Endodermal cell (in vitro differentiated cells): ENCODE measurements around the gene FOXB1. TPM values are rescaled to one million over a fixed set of nuclear protein-coding genes. Genes with fewer than 3 reads are reported as not detected.

Experiments
- DNase-seq: peaks from one replicate; pipeline ENCODE4 v3.0.0-alpha.2; 2017
- H3K27ac ChIP-seq: 2 replicates; pipeline ENCODE4 v1.5.1; 2013; ENCODE audit warnings: mild to moderate bottlenecking, low read depth, low read length, moderate library complexity
- H3K27me3 ChIP-seq: 2 replicates; pipeline ENCODE4 v1.6.1; 2013; ENCODE audit warnings: mild to moderate bottlenecking, low read length, moderate library complexity; ENCODE audit not compliant: insufficient read depth, control insufficient read depth, poor library complexity, severe bottlenecking
- H3K36me3 ChIP-seq: 2 replicates; pipeline ENCODE4 v1.7.0; 2013; ENCODE audit warnings: mild to moderate bottlenecking, low read length, moderate library complexity; ENCODE audit not compliant: control insufficient read depth, insufficient read depth
- H3K4me1 ChIP-seq: one replicate; pipeline ENCODE4 v1.7.0; 2013; ENCODE audit warnings: low read length; ENCODE audit not compliant: control insufficient read depth, insufficient read depth
- H3K4me3 ChIP-seq: 2 replicates; pipeline ENCODE4 v1.5.1; 2013; ENCODE audit warnings: mild to moderate bottlenecking, low read length, moderate library complexity
- H3K9ac ChIP-seq: 2 replicates; pipeline ENCODE4 v1.6.1; 2013; ENCODE audit warnings: mild to moderate bottlenecking, low read length, moderate library complexity; ENCODE audit not compliant: poor library complexity, severe bottlenecking; ENCODE audit errors: extremely low read depth
- H3K9me3 ChIP-seq: 2 replicates; pipeline ENCODE4 v1.6.1; 2013; ENCODE audit warnings: mild to moderate bottlenecking, low read length, moderate library complexity; ENCODE audit not compliant: control insufficient read depth
- H3K27ac Mint-ChIP-seq: 2 replicates; pipeline ENCODE4 v1.8.0; 2020; ENCODE audit warnings: mixed read lengths
- H3K27me3 Mint-ChIP-seq: 2 replicates; pipeline ENCODE4 v1.8.0; 2021; ENCODE audit warnings: mild to moderate bottlenecking, mixed read lengths; ENCODE audit not compliant: insufficient read depth
- H3K36me3 Mint-ChIP-seq: 2 replicates; pipeline ENCODE4 v1.8.0; 2020; ENCODE audit warnings: low read depth, mixed read lengths
- H3K4me1 Mint-ChIP-seq: 2 replicates; pipeline ENCODE4 v1.8.0; 2020; ENCODE audit warnings: mixed read lengths
- H3K4me3 Mint-ChIP-seq: 2 replicates; pipeline ENCODE4 v1.8.0; 2020; ENCODE audit warnings: mild to moderate bottlenecking, moderate library complexity, mixed read lengths
- H3K9me3 Mint-ChIP-seq: 2 replicates; pipeline ENCODE4 v1.8.0; 2020; ENCODE audit warnings: mild to moderate bottlenecking, mixed read lengths
- WGBS, 2 experiments: methylation state at CpG; one replicate each; pipeline versions ENCODE4 v1.1.5 to v1.1.7; 2013; ENCODE audit warnings: missing lambda C conversion rate in 2 of 2, mixed read lengths in 1 of 2; ENCODE audit not compliant: insufficient coverage in 1 of 2, insufficient read length in 1 of 2; 5-methylcytosine and 5-hydroxymethylcytosine counted together
- total RNA-seq, 2 donors: library from RNA; stranded (reverse); fragmentation: NEBNext Ultra II Directional in 1 of 2; extraction: Animal tissue kit (Norgen Biotek cat#: 25700) in 1 of 2; gene quantifications; 2 replicates in 1 of 2; 3 replicates in 1 of 2; pipeline ENCODE4 v1.2.1, GENCODE V29; 2021
- TF ChIP-seq, protein P1 (sequence below): fragments of 200-600 bp; sonication (generic); conservative IDR thresholded peaks from 2 replicates; pipeline ENCODE4 v1.5.0; 2021; ENCODE audit warnings: antibody characterized with exemption, mild to moderate bottlenecking

The FOXB1 gene
- total RNA-seq, 2 donors from 2014 or later = 0.73 TPM; not detected in 1

DNA sequence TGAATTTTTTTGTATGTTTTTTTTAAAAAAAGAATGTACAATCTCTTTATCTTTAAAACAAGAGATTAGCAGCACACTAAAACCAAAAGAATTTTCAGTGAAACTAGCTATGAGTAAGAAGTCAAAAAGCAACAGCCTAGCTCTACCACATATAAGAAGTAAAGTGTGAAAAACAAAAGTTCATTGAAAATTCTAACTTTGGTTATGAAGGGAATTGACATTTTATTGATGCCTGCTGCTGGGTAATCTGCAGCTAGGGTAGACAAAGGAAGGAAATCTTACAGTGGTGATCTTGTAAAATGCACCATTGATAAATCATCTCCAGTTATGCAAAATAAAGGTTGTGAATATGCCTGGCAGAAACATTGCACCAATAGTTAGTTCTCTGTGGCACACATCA lies 37.8 kb upstream of the FOXB1 start:
- H3K9ac ChIP-seq = no peak overlapping the region
- peaks cover 24% of the 10 kb centered on the region for H3K9me3 Mint-ChIP-seq
- H3K27me3 Mint-ChIP-seq = no peaks in the 10 kb centered on the region
- H3K27ac Mint-ChIP-seq = no peak overlapping the region
- H3K4me1 Mint-ChIP-seq = no peaks in the 10 kb centered on the region
- no peak overlapping the region for H3K27ac ChIP-seq
- H3K4me1 ChIP-seq = no peaks in the 10 kb centered on the region
- no peak overlapping the region for H3K4me3 Mint-ChIP-seq
- peaks cover 3% of the 10 kb centered on the region for H3K36me3 Mint-ChIP-seq
- TF ChIP-seq, protein P1, sequence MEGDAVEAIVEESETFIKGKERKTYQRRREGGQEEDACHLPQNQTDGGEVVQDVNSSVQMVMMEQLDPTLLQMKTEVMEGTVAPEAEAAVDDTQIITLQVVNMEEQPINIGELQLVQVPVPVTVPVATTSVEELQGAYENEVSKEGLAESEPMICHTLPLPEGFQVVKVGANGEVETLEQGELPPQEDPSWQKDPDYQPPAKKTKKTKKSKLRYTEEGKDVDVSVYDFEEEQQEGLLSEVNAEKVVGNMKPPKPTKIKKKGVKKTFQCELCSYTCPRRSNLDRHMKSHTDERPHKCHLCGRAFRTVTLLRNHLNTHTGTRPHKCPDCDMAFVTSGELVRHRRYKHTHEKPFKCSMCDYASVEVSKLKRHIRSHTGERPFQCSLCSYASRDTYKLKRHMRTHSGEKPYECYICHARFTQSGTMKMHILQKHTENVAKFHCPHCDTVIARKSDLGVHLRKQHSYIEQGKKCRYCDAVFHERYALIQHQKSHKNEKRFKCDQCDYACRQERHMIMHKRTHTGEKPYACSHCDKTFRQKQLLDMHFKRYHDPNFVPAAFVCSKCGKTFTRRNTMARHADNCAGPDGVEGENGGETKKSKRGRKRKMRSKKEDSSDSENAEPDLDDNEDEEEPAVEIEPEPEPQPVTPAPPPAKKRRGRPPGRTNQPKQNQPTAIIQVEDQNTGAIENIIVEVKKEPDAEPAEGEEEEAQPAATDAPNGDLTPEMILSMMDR = no peak
- no peaks in the 10 kb centered on the region for H3K36me3 ChIP-seq
- no peak overlapping the region for H3K4me3 ChIP-seq
- no peak for DNase-seq
- H3K9me3 ChIP-seq = peaks cover 8% of the 10 kb centered on the region
- H3K27me3 ChIP-seq = no peaks in the 10 kb centered on the region

DNA sequence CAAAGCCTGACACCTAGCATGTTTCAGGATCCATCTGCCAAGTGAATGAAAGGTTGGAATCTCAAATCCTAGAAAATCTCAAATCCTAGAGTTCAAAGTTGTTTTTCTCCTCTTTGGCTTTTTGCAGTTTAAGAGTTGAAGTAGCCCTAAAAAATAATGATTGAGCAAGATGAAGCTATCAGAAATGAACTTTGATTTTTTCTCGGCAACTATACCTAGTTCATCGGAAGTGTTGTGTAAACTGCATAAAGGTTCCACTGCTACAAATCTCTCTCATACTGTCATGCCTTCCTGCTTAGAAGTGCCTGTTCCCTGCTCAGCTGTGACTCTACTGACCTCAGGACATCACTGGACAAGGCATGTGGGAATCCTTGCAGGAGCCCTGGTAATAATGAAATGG lies 35.8 kb upstream of the FOXB1 start:
- no peaks in the 10 kb centered on the region for H3K27me3 Mint-ChIP-seq
- H3K36me3 Mint-ChIP-seq = no peaks in the 10 kb centered on the region
- Histone ChIP-seq H3K9me3 (peaks cover 5% of the 10 kb centered on the region), H3K36me3 (no peaks in the 10 kb centered on the region), H3K27me3 (no peaks in the 10 kb centered on the region), H3K27ac (no peak overlapping the region), H3K9ac (no peak overlapping the region), H3K4me1 (no peaks in the 10 kb centered on the region), H3K4me3 (no peak overlapping the region)
- peaks cover 11% of the 10 kb centered on the region for H3K9me3 Mint-ChIP-seq
- no peak overlapping the region for H3K4me3 Mint-ChIP-seq
- no peaks in the 10 kb centered on the region for H3K4me1 Mint-ChIP-seq
- DNase-seq = no peak
- 93 to 95% methylated on average over 2 of the region's 2 CpGs for WGBS, 2 experiments
- TF ChIP-seq, protein P1 = no peak
- no peak overlapping the region for H3K27ac Mint-ChIP-seq

DNA sequence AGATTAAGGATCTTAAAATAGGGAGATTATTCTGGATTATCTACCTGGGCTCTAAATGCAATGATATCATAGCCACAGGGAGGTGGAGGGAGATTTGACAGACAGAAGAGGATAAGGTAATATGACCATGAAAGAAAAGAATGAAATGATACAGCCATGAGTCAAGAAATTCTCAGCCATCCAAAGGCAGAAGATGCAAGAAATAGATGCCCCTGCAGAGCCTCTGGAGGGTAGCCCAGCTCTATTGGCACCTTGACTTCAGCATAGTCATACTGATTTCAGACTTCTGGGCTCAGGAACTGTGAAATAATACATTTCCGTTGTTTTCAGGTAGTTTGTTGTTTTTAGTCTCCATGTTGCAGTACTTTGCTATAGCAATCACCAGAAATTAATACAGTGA lies 31.9 kb upstream of the FOXB1 start:
- TF ChIP-seq, protein P1 = no peak
- H3K27ac Mint-ChIP-seq = no peak overlapping the region
- Histone ChIP-seq H3K9me3 (no peaks in the 10 kb centered on the region), H3K4me3 (no peak overlapping the region), H3K4me1 (no peaks in the 10 kb centered on the region), H3K27me3 (no peaks in the 10 kb centered on the region), H3K27ac (no peak overlapping the region), H3K36me3 (no peaks in the 10 kb centered on the region), H3K9ac (no peak overlapping the region)
- no peaks in the 10 kb centered on the region for H3K9me3 Mint-ChIP-seq
- WGBS, 2 experiments = 83 to 88% methylated on average over 1 of the region's 1 CpG
- no peaks in the 10 kb centered on the region for H3K36me3 Mint-ChIP-seq
- no peak overlapping the region for H3K4me3 Mint-ChIP-seq
- no peaks in the 10 kb centered on the region for H3K4me1 Mint-ChIP-seq
- DNase-seq = no peak
- H3K27me3 Mint-ChIP-seq = no peaks in the 10 kb centered on the region
